Activated T-cell treated with anti-CD3 and anti-CD28 coated beads for 1 hour (primary cell): ENCODE results near the gene GPRIN3.

Experiments used
- DNase-seq: peaks from one replicate; pipeline ENCODE4 v3.0.0-alpha.2; 2020; ENCODE audit warnings: low read depth

GPRIN3 gene

GRCh38 chr4:89307446-89308160 is at the start of gene GPRIN3:
GPRIN3 (minus strand) TSS chr4:89307800; CDS start chr4:89250110, 57,690 bp downstream.
- DNase-seq: peak; percentile 49

- DNase-seq: no peak
These were observed 49.7 kb upstream of the GPRIN3 start for GRCh38 chr4:89357340-89357739.

DNA sequence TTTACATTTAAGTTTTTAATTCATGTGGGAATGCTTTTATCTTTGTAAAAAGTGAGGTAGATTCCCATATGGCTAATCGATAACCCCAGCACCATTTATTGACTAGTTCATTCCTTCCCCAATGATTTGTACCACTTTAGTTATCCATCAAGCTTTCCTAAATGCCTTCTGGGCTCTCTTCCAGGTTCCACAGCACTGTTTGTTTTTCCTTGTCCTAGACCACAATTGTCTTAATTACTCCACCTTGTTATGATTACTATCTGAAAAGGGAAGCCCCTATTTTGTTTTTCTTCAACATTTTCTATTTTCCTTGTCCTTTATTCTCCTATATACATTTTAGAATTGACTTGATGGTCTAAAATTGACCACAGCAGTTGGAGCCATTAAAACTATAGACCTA is 48.5 kb upstream of the GPRIN3 start:
- DNase-seq: no peak

DNA sequence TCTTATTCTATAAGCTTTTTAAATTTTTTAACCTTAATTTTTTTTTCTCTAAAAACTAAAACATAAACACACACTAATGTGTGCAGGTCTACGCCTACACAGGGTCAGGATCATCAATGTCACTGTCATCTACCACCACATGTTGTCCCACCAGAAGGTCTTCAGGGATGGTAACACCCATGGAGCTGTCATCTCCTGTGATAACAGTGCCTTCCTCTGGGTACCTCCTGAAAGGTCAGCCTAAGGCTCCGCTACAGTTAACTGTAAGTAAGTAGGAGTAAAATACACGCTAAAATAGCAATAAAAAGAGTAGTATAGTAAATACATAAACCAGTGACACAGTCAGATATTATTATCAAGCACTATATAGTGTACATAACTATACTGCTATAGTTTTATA is 45.9 kb upstream of the GPRIN3 start:
- no peak for DNase-seq

- no peak for DNase-seq
These were observed 44.9 kb upstream of the GPRIN3 start for GRCh38 chr4:89352541-89352940.

DNA sequence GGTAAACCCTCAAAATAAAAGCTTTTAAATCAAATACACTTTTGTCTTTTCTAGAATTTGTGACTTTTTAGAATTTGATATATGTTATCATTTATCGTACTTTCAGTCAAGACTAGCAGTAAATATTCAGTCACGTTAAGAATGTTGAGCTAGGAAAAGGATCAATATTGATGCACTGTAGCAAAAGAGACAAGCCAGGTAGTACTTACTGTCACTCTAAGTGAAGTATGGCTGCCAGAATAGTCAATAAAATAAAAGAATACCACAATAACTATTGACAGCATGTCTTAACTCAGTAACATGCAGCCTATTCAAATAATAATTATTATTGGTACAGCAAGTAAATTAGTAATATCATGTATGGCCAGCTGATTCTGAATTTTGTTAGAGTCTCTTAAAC is 43.6 kb upstream of the GPRIN3 start:
- DNase-seq: no peak

DNA sequence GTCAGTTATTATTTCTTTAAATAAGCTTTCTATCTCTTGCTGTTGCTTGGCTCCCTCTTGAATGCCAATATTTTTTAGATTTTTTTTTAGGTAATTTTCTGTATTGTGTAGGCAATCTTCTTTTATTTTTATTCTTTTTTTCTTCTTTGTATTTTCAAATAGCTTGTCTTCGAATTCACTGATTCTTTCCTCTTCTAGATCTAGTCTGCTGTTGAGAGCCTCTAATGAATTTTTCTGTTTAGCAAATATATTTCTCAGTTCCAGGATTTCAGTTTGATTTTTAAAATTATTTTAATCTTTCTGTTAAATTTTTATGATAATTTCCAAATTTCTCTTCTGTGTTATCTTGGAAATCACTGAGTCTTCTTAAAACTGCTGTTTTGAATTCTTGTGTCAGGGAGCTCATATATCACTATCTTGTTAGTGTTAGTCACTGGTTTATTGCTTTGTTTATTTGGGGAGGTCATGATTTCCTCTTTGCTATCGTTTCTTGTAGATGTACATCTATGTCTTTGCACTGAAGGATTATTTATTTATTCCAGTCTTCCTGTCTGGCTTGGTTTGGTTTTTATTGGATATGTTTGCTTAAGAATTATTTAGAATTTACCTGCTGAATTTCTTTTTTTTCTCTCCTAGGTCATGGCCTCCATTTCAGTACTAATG is 39.9 kb upstream of the GPRIN3 start:
- DNase-seq: no peak

DNA sequence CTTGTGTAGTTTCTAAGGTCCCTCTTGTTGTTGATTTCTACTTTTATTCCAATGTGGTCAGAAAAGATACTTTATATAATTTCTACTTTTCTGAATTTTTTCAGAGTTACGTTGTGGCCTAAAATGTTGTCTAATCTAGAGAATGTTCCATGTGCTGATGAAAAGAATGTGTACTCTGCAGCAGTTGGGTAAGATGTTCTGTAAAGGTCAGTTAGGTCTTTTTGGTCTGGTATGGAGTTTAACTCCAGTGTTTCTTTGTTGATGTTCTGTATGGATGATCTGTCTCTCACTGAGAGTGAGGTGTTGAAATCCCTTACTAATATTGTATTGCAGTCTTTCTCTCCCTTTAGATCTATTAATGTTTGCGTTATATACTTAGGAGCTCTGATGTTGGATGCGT is 37.0 kb upstream of the GPRIN3 start:
- DNase-seq: no peak

DNA sequence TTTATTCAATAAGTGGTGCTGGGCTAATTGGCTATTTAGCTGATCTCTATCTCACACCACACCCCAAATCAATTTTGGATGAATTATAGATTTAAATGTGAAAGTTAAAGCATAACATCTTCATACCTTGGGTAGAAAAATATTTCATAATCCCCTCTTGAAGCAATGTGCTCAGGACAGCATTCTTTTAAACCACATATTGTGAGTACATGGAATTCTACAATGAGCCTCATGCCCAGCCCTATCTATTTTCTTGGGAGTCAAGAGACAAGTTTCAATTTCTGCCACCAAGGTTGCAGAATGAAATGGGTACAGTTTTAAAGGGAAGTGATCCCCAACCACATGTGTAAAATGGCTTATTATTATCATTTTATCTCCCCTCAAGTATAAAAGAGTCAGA is 30.6 kb upstream of the GPRIN3 start:
- no peak for DNase-seq

- no peak for DNase-seq
These were observed 30.1 kb upstream of the GPRIN3 start for GRCh38 chr4:89337681-89338080.

GRCh38 chr4:89336818-89337420 is 29.3 kb upstream of the GPRIN3 start:
- no peak for DNase-seq

DNA sequence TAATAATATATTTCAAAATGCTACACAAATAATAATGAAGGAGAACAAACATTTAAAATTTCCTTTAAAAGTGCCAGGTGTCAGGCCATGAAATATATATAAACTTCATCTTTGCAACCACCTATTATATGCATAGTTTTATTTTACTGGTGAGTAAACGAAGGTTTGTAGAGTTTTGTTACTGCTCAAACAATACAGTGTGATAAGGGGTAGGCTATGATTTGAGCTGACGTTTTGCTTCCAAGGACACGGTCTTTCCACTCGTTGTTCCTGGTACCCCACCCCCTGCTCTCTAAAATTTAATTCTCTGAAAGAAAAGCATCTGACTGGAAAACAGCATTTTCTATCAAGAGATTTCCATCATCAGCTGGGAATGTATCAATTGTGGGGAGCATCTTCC is 27.2 kb upstream of the GPRIN3 start:
- no peak for DNase-seq

- no peak for DNase-seq
These were observed 26.7 kb upstream of the GPRIN3 start for GRCh38 chr4:89334311-89334710.

GRCh38 chr4:89331686-89332544 is 24.3 kb upstream of the GPRIN3 start:
- no peak for DNase-seq

DNA sequence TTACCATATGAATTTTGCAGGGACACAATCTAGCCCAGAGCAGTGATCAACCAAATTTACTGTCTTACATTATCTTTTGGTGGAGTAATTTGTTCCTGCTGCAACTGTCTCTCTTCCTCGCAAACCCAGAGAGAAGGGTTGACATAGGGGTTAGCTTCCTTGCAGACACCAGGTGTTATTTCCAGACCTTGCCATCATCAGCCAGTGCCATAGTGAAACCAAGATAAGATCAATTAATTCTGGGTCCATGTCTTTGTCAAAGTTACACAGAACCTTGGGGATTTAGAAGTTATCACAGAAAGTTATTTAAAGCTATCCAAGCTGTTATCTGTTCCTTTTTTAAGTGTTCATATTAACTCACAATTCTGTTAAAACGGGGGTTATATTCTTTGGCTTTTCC is 23.6 kb upstream of the GPRIN3 start:
- no peak for DNase-seq

DNA sequence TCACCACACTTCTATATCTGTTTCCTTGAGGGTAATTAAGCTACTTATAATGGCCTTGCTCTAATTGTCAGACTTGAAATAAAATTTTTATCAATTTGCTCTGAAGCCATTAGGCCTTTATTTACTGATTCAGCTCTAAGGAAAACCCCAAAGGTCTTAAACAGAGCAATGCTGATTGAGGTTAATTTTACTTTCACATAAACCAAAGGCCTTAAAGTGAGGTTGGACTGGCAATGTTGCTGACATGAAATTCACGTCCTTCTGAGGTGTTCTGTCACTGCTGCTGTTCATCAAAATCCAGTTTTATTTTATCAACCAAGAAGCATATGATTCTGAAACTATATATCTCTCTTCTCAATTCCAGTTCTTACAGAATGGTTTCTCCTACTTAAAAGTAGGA is 21.7 kb upstream of the GPRIN3 start:
- no peak for DNase-seq

DNA sequence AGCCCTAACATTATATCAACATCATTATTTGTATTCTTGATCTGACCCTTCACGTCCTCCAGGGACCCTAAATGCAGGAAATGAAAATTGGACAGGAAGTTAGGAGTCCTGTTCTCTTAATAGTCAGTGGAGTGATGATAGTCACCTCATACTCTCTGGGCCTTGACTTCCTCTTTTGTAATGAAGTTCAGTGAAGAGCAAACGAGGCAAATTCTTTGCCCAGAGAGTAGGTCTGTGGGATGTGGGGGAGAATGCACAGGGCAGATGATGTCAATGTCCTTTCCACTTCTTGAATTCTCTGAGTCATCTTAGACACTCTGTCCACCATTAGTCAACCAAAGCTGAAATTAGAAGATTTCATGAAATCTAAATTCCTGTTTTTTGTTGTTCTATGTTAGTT is 17.1 kb upstream of the GPRIN3 start:
- DNase-seq: no peak

DNA sequence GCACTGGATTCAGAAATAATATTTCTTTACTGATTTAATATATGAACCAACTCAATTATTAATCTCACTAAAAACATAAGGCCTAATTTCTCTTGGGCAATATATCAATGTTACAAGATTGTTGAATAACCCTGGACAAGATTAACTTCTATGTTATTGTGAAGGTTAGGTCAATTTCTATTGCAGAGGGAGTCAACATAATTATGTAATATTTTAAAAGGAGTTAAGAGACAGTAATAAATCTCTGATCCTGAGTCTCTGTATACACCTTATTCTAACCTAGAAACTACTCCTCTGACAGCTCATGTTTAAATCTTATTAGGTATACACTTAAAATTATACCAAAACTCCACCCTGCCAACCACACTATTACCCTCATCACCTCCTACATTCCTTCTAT is 15.1 kb upstream of the GPRIN3 start:
- no peak for DNase-seq

GRCh38 chr4:89319756-89320155 is 12.2 kb upstream of the GPRIN3 start:
- no peak for DNase-seq

GRCh38 chr4:89316931-89317366 is 9.3 kb upstream of the GPRIN3 start:
- no peak for DNase-seq

DNA sequence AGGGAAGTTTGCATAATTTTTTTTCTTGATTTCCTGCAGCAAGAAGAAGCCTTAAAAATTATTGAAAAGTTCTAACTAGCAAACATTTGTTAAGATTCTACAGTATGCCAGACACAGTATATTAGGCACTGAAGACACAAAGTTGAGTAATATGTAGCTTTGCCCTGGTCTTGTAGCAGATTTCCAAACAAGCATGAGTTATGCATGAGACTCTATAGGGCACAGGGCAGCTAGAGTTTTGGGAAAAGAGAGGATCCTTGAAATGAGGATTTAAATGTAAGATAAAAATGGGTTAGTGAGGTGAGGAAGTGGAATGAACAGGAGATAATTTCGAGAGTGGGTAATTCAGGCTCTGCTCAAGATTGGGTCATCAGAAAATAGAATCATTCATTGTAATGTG is 8.6 kb upstream of the GPRIN3 start:
- no peak for DNase-seq

DNA sequence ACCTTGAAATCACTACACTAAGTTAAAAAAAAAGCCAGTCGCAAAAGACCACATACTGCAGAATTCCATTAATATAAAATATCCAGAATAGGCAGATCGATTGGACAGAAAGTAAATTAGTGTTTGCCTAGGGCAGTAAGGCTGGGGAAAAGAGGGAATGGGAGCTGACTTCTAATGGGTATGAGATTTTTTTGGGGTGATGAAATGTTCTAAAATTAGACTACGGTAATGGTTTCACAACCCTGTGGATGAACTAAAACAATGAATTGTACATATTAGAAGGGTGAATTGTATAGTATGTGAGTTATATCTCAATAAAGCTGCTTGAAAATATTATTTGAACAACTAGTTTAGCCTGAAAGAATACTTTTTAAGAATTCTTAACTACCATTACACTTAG is 6.7 kb upstream of the GPRIN3 start:
- no peak for DNase-seq

DNA sequence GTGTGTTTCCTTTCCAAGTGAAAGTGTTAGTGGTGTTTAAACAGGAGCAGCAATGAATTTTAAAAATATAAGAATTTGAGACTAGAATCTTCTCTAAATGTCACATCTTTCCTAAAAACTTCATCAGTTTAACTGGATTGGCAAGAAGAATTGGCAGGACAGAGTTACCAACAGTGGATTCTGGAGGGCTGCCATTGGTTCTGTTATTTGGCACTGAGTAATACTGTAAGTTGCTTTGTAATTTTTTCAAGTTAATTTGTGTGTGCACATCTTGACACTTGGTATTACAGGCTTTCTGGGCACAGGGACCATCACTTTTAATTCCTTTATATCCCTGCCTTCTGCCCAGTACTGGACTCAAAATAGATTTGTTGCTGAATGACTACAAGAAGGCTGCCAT is 4.5 kb upstream of the GPRIN3 start:
- no peak for DNase-seq
